Measurements from ENCODE around the gene DHRSX.
"Not testable (repeated sequence)": the region's sequence is repeated elsewhere in the genome, so short reads cannot be mapped to it uniquely, and the experiment has no call there.

Gene DHRSX

DNA sequence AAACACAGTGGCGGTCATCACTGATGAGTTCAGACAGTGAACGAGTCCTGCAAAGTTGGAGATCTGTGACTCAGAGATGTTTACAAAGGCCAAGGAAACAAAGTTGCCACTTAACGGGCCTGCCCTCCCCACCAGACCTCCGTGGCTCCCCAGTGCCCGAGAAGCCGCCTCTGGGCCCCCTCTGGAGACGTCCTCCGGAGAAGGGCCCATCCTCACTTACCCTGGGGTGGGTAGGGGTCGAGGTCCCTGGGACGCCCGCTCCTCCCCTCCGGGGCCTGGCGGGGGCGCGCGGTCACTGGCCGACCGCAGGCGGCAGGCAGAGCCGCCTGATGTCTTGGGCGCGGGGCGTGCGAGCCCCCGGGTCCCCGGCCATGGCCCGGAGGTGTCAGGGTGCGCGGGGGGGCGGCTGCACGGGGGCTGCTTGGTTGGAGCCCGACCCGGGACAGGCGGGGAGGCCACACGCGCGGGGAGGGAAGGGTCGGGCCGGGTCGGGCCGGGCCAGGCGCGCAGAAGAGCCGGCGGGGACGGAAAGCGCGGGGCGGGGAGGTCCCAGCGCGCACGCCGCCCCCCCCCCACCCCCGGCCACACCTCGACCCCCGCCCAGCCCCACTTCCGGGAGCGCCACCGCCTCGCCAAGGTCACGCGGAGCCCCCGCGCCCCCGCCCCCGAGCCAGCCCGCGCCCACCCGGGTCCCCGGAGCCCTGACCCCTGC lies 529 bp downstream of the DHRSX start:
- H3K4me3 ChIP-seq (ENCODE audit: low read depth, low read length), result peak overlapping the region; percentile 75

GRCh38 chrX:2499507-2499906 lies 1.3 kb downstream of the DHRSX start:
- H3K4me3 ChIP-seq (ENCODE audit: low read depth, low read length), result peak overlapping the region; percentile 75

- peak overlapping the region; percentile 75 for H3K4me3 ChIP-seq (ENCODE audit: low read depth, low read length)
These were observed 1.9 kb downstream of the DHRSX start for GRCh38 chrX:2498781-2499302.

GRCh38 chrX:2497961-2498780 lies 2.6 kb downstream of the DHRSX start:
- peak overlapping the region; percentile 17 for H3K4me3 ChIP-seq (ENCODE audit: low read depth, low read length)

GRCh38 chrX:2495595-2495994 lies 5.2 kb downstream of the DHRSX start:
- no peak overlapping the region for H3K4me3 ChIP-seq (ENCODE audit: low read depth, low read length)

DNA sequence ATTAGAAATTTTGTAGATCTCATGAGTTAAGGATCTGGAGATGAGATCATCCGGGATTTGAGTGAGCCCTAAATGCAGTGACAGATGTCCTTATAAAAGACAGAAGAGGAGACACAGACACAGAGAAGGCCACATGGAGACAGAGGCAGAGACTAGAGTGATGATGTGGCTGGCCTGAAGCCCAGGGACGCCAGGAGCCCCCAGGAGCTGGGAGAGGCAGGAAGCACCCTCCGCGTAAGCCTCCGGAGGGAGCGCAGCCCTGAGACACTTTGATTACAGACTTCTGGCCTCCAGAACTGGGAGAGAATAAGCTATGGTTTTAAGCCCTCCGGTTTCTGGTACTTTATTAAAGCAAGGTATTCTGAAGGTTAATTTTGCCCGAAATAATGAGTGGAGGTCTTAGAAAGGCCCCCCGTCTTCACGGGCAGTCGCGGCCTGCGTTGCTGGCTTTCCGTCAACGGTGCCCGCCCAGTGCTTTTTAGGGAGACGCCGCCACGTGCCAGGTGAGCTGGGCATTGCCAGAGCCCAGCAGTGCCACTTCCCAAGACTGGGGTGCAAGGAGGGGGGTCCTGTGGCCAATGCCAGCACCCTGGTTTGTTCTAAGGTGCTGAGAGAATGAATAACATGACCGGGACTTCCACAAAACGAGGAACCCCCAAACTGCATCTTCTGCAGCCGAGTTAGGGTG lies 8.1 kb downstream of the DHRSX start:
- H3K4me3 ChIP-seq (ENCODE audit: low read depth, low read length), result no peak overlapping the region

DNA sequence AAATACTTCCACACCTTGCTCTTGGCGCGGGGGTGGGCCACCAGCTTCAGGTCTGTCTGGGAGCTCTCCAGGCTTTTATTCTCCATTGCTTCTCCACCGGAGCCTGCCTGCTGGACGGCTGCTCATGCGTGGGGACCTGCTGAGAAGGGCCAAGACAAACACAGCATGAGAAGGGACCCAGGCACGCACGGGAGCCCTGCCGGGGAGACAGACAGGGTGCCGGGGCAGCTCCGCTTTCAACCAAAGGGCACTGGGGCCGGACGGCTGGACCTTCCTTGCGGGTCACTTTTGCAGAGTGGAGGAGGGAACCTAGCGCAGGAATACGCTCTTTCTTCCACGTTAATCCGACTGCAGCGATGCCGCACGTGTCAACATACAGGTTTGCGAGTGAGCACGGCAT lies 10.1 kb downstream of the DHRSX start:
- H3K4me3 ChIP-seq (ENCODE audit: low read depth, low read length), result no peak overlapping the region

DNA sequence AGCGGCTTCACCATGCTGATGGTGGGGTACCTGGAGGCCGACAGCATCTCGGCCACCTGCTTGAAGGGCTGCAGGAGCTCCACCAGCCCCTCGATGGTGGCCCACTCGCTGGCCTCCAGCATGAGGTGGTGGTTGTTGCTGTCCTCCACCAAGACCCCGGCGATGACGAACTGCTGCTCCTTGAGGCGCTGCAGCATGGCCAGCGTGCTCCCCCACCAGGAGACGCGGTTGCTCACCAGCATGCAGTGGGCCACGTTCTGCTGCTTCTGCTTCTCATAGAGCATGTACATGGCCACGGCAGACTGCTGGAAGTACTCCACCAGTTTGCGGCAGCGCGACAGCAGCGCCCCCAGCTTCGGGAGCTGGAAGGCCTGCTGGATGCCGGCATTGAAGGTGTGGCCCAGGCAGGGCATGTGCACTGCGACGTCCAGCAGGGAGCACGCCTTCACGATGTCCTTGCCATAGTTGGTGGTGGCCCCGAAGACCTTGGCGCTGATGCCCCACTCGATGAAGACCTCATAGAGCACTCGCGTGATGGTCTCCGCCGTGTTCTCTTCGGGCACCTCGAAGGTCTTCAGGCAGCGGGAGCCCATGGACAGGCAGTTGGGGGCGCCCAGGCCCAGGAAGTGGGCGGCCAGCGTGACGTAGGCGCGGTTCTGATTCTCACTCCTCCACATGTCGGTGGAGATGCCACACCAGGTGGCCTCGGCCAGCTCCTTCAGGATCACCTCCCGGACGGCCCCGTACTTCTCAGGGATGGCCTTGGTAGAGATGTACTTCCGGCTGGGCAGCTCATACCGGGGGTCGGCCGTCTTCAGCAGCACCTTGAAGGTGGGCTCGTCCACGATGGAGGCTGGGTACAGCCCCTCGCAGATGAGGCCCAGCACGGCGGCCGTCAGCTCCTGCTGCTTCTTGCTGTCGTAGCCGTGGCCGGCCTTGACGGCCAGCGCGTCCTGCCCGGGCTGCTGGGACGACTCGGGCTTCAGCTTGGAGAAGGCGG lies 11.0 kb downstream of the DHRSX start:
- no peak overlapping the region for H3K4me3 ChIP-seq (ENCODE audit: low read depth, low read length)

DNA sequence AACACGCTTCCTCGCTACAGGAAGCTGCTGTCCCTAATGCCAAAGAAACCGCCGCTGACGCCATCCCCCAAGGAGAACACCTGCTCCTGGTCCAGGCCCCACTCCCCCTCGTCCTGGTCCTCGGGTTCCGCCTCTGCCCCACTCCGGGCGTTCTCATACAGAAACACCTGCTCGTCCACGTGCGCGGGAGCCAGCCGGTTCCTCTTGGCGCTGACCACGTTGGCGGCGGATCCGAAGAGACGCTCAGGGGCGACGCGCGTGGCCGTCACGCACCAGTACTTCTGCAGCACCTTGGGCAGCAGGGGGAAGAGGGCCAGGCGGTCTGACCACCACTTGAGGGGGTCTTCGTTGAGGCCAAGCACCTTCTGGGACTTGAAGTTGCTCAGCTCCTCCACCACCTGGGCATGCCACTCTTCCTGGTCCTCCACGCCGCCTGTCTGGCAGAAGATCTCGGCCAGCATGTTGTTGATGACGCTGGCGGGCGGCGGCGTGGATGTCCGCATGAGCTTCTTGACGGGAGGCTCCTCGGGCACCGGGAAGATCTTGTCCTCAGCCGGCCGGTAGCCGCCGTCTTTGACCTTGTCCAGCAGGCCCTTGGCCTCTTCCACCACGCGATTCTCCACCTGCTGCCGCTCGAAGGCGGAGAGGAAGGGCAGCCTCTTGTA lies 12.0 kb downstream of the DHRSX start:
- no peak overlapping the region for H3K4me3 ChIP-seq (ENCODE audit: low read depth, low read length)

GRCh38 chrX:2487366-2487765 lies 13.4 kb downstream of the DHRSX start:
- H3K4me3 ChIP-seq (ENCODE audit: low read depth, low read length), result no peak overlapping the region

DNA sequence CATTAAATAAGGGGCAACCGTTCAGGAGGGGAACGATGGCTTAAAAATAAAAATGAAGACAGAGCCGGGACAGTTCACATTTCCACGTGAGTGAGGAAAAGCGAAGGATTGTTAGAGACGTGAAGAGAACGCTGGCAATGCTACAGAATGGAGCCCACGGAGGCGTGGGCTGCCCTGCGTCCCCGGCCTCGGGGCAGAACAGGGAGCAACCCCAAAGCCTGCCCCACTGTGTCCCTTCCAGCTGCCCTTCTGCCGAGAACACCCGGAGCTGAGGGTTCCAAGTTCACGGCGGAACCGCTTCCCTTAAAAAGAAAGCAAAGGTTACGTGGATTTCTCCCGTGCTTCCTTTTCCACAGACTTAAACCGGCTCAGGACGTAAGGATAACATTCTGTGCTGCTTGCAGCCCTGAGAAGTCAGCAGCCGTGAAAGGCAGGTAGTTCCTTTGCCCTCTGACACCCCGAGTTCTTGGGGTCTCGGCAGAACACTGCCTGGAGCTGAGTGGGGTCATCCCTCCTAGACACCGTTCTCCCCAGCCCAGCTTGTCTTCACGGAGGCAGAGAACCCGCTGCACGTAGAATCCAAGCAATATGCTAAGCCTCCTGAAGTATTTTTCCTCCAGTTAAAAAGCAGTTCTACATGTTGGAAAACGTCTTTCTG lies 14.2 kb downstream of the DHRSX start:
- H3K4me3 ChIP-seq (ENCODE audit: low read depth, low read length), result no peak overlapping the region

DNA sequence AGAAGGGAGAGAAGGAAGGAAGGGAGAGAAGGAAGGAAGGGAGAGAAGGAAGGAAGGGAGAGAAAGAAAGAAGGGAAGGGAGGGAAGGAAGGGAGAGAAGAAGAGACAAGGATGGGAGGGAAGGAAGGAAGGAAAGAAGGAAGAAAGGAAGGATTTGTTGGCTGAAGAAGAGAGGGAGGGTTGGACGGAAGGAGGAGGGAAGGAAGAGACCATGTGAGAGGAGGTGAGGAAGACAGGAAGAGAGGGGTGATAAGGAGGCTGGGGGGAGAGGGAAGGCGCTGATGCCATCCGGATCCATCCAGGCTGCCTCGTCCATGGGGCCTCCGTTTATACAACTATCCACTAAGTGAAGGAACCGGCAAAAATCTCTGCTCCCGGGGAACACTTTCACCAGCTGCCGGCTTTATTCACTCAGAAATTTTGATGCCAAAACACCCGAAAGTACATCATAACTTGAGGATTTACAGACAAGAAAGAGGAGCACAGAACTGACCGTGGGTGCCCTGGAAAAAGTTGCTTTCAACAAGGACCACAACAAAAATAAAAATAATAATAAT lies 14.9 kb downstream of the DHRSX start:
- H3K4me3 ChIP-seq (ENCODE audit: low read depth, low read length), result no peak overlapping the region

DNA sequence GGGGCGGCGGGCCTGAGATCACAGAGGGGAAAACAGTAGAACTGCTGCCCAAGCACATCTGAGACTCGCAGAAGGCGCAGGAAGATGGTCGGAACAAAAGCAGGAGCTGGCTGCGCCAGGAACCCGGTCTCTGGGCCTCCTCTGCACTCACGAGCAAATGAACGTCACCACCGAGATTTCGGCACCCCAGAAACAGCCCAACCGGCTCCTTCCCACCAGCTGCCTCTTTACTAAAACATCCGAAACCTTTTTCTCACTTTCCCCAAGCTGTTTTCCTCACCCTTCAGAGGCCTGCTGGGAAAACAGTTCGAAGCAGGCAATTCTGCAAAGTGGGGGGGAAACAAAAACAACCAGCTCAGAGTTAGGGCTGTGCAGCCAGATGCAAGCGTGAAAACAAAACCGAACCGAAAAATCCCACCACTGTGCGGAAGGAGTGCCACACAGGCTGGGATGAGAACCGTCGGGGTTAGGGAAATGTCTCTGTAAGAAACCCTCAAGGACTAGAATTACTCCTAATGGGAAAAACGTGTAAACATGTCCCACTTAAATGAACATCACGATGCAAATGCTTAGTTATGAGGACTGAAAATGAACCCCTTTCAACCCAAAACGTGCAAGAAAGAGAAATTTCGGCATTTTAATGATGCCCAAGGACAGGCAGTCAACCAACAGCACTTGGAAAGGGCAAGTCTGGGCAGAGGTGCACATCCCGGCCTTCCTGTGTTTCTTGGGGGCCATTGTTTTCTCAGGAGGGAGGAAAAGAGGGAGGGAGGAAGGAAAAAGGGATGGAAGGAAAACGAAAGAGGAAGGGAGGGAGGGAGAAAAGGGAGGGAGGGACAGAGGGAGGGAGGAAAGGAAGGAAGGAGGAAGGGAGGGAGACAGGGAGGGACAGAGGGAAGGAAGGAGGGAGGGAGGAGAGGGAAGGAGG lies 15.8 kb downstream of the DHRSX start:
- H3K4me3 ChIP-seq (ENCODE audit: low read depth, low read length), result no peak overlapping the region

DNA sequence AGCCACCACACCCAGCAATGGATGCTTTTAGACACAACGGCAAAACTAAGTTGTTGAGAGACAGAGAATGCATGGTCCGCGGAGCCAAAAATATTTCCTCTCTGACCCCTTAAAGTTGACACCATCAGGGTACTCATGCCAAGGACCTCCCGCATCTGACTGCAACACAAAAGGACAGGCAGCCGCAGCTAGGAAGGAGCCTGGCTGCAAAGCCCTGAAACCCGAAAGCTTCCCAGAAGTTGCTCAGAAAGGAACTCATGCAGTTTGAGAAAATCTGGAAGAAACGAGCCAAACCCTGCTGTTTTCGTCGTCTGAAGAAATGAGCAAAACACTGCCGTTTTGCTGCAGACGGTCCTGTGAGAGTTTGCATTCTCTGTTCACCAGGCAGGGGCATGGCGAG lies 16.5 kb downstream of the DHRSX start:
- no peak overlapping the region for H3K4me3 ChIP-seq (ENCODE audit: low read depth, low read length)

DNA sequence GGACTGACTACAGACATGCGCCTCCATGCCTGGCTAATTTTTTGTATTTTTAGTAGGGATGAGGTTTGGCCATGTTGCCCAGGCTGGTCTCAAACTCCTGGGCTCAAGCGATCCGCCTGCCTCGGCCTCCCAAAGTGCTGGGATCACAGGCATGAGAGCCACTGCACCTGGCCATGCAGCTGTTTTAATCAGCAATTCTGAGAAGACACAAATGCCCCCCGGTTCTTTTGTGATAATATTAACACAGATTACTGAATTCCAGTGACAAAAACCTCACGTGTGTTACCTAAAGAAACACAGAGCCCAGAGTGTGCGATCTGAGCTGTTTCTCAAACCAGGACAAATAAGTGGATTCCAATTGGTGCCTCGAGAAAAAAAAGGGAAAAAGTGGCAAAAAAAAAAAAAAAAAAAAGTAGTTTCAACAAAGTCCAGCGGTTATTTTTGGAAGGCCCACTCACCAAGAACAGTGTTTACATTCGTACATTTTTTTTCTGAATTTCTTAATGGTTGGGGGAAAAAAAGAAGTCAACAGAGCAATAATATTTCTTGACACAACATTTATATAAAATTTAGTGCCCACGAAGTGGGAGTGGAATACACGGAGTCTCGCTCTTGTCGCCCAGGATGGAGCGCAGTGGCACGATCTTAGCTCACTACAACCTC lies 17.2 kb downstream of the DHRSX start:
- no peak overlapping the region for H3K4me3 ChIP-seq (ENCODE audit: low read depth, low read length)

- H3K4me3 ChIP-seq (ENCODE audit: low read depth, low read length), result not testable (repeated sequence)
These were observed 19.2 kb downstream of the DHRSX start for GRCh38 chrX:2481597-2481996.

DNA sequence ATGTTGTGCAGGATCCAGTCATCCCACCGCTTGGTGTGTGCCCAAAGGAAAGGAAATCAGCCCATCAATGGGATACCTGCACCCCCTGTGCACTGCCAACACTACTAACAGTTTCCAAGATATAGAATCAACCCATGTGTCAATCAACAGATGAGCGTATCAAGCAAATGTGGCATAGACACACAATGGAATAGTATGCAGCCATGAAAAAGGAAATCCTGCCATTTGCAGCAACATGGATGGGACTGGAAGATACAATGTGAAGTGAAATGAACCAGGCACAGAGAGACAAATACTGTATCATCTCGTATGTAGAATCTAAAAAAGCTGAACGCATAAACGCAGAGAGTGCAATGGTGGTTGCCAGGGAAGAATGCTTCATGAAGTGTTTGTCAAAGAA lies 20.8 kb downstream of the DHRSX start:
- H3K4me3 ChIP-seq (ENCODE audit: low read depth, low read length), result not testable (repeated sequence)

DNA sequence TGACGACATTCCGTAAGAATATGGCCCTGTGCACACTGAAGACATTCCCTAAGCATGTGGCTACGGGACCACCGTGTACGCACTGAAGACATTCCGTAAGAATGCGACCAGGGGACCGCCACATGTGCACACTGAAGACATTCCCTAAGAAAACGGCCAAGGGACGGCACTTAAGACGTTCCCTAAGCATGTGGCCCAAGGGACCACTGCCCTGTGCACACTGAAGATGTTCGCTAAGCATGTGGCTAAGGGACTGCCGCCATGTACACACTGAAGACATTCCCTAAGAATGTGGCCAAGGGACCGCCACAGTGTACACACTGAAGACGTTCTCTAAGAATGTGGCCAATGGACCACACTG lies 21.4 kb downstream of the DHRSX start:
- no peak overlapping the region for H3K4me3 ChIP-seq (ENCODE audit: low read depth, low read length)
